Brain microvascular endothelial cell (primary cell): Measurements from ENCODE around the gene GNE.
"Not testable (repeated sequence)": the region's sequence is repeated elsewhere in the genome, so short reads cannot be mapped to it uniquely, and the experiment has no call there.

ENCODE experiments used
- DNase-seq: peaks from one replicate; pipeline ENCODE4 v3.0.0-alpha.2; 2020
- H3K27ac ChIP-seq: fragments of 250-450 bp; sonication (Bioruptor Pico); 2 replicates; pipeline ENCODE4 v1.5.1; 2020; ENCODE audit warnings: mild to moderate bottlenecking, moderate library complexity
- H3K27me3 ChIP-seq: fragments of 250-450 bp; sonication (Bioruptor Pico); replicated peaks from 2 replicates; pipeline ENCODE4 v1.5.1; 2020; ENCODE audit warnings: mild to moderate bottlenecking
- H3K36me3 ChIP-seq: fragments of 250-450 bp; sonication (Bioruptor Pico); replicated peaks from 2 replicates; pipeline ENCODE4 v1.5.1; 2020; ENCODE audit warnings: mild to moderate bottlenecking
- H3K4me3 ChIP-seq: 2 replicates; pipeline ENCODE4 v1.5.1; 2011; ENCODE audit warnings: low read depth, mild to moderate bottlenecking, control low read depth, low read length, moderate library complexity
- CTCF ChIP-seq: IDR thresholded peaks from 2 replicates; pipeline ENCODE4 v1.5.1; 2011; ENCODE audit warnings: low read depth, mild to moderate bottlenecking, moderate library complexity, low read length, control low read depth, inconsistent platforms; ENCODE audit errors: missing control alignments
- in situ Hi-C: cut with HindIII; loops from 2 replicates; pipeline ENCODE4 v1.10.0; 2017; ENCODE audit warnings: low sequenced_read_pairs, low pct_ligation_motif_present

Gene GNE

GRCh38 chr9:36258996-36259533, 817 bp upstream of the GNE start:
- no peaks in the 10 kb centered on the region for H3K27me3 ChIP-seq
- peak overlapping the region; percentile 79 for H3K4me3 ChIP-seq
- in situ Hi-C loops, result no loop called here
- TF ChIP-seq CTCF, result no peak
- H3K27ac ChIP-seq, result peak overlapping the region; percentile 84
- no peaks in the 10 kb centered on the region for H3K36me3 ChIP-seq
- DNase-seq, result no peak

GRCh38 chr9:36251428-36251827, 6.8 kb downstream of the GNE start:
- TF ChIP-seq CTCF, result no peak
- H3K27me3 ChIP-seq, result no peaks in the 10 kb centered on the region
- DNase-seq, result no peak
- in situ Hi-C loops, result no loop called here
- H3K4me3 ChIP-seq, result no peak overlapping the region
- H3K36me3 ChIP-seq, result no peaks in the 10 kb centered on the region
- no peak overlapping the region for H3K27ac ChIP-seq

GRCh38 chr9:36250079-36250478, 8.2 kb downstream of the GNE start:
- in situ Hi-C loops, result no loop called here
- Histone ChIP-seq H3K27me3 (no peaks in the 10 kb centered on the region), H3K27ac (no peak overlapping the region), H3K4me3 (no peak overlapping the region), H3K36me3 (peaks cover 4% of the 10 kb centered on the region)
- DNase-seq, result no peak
- TF ChIP-seq CTCF, result no peak

- in situ Hi-C loops, result no loop called here
- DNase-seq, result no peak
- no peak overlapping the region for H3K27ac ChIP-seq
- no peak overlapping the region for H3K4me3 ChIP-seq
- no peak for TF ChIP-seq CTCF
- H3K27me3 ChIP-seq, result no peaks in the 10 kb centered on the region
- peaks cover 4% of the 10 kb centered on the region for H3K36me3 ChIP-seq
Measured at GRCh38 chr9:36249189-36249588, 9.1 kb downstream of the GNE start.

GRCh38 chr9:36248061-36248460, 10.2 kb downstream of the GNE start:
- H3K4me3 ChIP-seq, DNase-seq, H3K36me3 ChIP-seq, H3K27me3 ChIP-seq, H3K27ac ChIP-seq, in situ Hi-C loops: not testable (repeated sequence)

GRCh38 chr9:36247356-36247755, 10.9 kb downstream of the GNE start:
- Histone ChIP-seq H3K27me3 (no peaks in the 10 kb centered on the region), H3K27ac (no peak overlapping the region), H3K36me3 (peaks cover 13% of the 10 kb centered on the region), H3K4me3 (no peak overlapping the region)
- TF ChIP-seq CTCF, result no peak
- DNase-seq, result no peak
- in situ Hi-C loops, result no loop called here
